Natural killer cell (primary cell): Measurements from ENCODE around the gene BEND7. TPM values are rescaled to one million over a fixed set of nuclear protein-coding genes. Genes with fewer than 3 reads are reported as not detected.

ENCODE experiments used
- ATAC-seq, 3 donors: fragments of 150-1000 bp in 2 of 3; fragments of 200-7000 bp in 1 of 3; cut with Tn5 transposase; 1 replicate in 1 of 3; 2 replicates in 2 of 3; pipeline ENCODE4 v1.10.0; 2021; ENCODE audit warnings: mild to moderate bottlenecking in 2 of 3, moderate library complexity in 2 of 3
- DNase-seq, 2 donors: peaks; one replicate each; pipeline versions ENCODE4 v3.0.0 to v3.0.0-alpha.2; 2013 to 2021; ENCODE audit warnings: mixed read lengths in 1 of 2
- H3K27ac ChIP-seq: one replicate; pipeline ENCODE4 v1.5.1; 2013; ENCODE audit warnings: mild to moderate bottlenecking, low read length
- H3K27me3 ChIP-seq: one replicate; pipeline ENCODE4 v1.6.1; 2013; ENCODE audit warnings: low read length; ENCODE audit not compliant: control insufficient read depth, insufficient read depth
- H3K36me3 ChIP-seq: one replicate; pipeline ENCODE4 v1.6.1; 2013; ENCODE audit warnings: low read length; ENCODE audit not compliant: control insufficient read depth, insufficient read depth
- H3K4me1 ChIP-seq: one replicate; pipeline ENCODE4 v1.6.1; 2013; ENCODE audit warnings: low read length; ENCODE audit not compliant: control insufficient read depth, insufficient read depth
- H3K4me3 ChIP-seq: one replicate; pipeline ENCODE4 v1.5.1; 2013; ENCODE audit warnings: low read length
- H3K9me3 ChIP-seq: one replicate; pipeline ENCODE4 v1.6.1; 2013; ENCODE audit warnings: low read length; ENCODE audit not compliant: control insufficient read depth, insufficient read depth
- H3K27ac Mint-ChIP-seq, 2 donors: one replicate each; pipeline ENCODE4 v1.8.0; 2022; ENCODE audit warnings: mild to moderate bottlenecking in 2 of 2, mixed read lengths in 2 of 2, moderate library complexity in 1 of 2
- H3K27me3 Mint-ChIP-seq, 2 donors: one replicate each; pipeline ENCODE4 v1.8.0; 2022; ENCODE audit warnings: low read depth in 2 of 2, mixed read lengths in 2 of 2
- H3K36me3 Mint-ChIP-seq: one replicate; pipeline ENCODE4 v1.8.0; 2022; ENCODE audit warnings: mixed read lengths
- H3K4me1 Mint-ChIP-seq, 2 donors: one replicate each; pipeline ENCODE4 v1.8.0; 2022; ENCODE audit warnings: mixed read lengths in 2 of 2
- H3K4me3 Mint-ChIP-seq: one replicate; pipeline ENCODE4 v1.8.0; 2022; ENCODE audit warnings: mild to moderate bottlenecking, moderate library complexity, mixed read lengths
- H3K9me3 Mint-ChIP-seq, 2 donors: one replicate each; pipeline ENCODE4 v1.8.0; 2022; ENCODE audit warnings: mixed read lengths in 2 of 2
- WGBS: methylation state at CpG from one replicate; pipeline ENCODE4 v1.1.7; 2013; ENCODE audit warnings: missing lambda C conversion rate; ENCODE audit not compliant: insufficient coverage; 5-methylcytosine and 5-hydroxymethylcytosine counted together
- intact Hi-C: fragments of 100-400 bp; cut with micrococcal nuclease; formaldehyde crosslinking; loops from one replicate; pipeline ENCODE4 v1.14.2; 2022
- total RNA-seq, 4 donors: library from RNA; stranded (reverse); fragments of 120-200 nt in 1 of 4; gene quantifications; one replicate each; pipeline versions ENCODE4 v1.2.3 to v1.2.4, GENCODE V29; 2013 to 2022
- TF ChIP-seq, protein P1 (sequence below): fragments of 200-600 bp; IDR thresholded peaks from one replicate; pipeline ENCODE4 v1.8.0; 2022; ENCODE audit warnings: antibody characterized with exemption

The BEND7 gene
- total RNA-seq, 3 donors from 2014 or later (not counting 1 experiment from before 2014, with no cell fraction given) = 0.38 TPM; not detected in 2

DNA sequence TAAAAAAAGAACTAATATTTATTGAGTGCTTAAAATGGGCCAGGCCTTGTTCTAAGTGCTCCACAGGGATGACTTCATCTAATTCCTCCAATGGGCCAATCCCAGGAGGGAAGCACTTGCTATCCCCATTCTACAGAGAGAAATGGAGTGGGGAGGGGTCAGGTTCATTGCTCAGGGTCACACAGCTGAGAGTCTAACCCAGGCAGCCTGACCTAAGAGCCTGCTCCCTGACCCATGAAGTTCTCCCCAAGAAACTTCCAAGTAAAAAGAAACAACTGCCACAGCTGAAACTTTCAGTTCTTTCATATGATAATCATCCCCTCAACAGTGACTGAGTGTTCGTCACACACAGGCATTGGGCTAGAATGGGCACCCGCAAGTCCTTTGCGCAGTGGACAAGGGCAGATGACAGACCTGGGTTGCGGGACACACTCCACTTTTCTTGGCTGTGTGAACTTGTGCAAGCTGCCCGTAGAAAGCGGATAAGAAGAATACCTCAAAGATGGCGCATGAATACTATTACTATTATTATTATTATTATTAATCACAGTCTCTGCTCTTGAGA, 39.7 kb downstream of the BEND7 start:
- no peak for ATAC-seq
- no peaks in the 10 kb centered on the region for H3K9me3 Mint-ChIP-seq
- intact Hi-C loops = no loop called here

DNA sequence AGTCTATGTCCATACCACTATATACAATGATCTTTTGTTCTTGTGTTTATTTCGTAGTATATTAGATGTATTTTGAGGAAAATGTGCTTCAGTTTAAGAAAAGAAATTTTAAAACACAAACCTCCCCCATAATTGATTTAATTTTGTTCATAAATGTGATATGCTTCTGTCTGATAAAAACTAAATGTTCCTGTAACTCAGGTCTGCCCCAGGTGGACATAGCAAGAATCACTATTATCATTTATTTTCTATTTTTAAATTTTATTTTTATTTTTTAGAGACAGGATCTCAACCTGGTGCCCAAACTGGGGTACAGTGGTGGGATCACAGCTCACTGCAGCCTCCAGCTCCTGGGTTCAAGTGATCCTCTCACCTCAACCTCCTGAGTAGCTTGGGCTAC, 43.2 kb downstream of the BEND7 start:
- intact Hi-C loops = no loop called here
- WGBS = no CpG with 5 or more reads among the region's 1 CpG
- H3K27me3 Mint-ChIP-seq = peaks cover 13 to 14% of the 10 kb centered on the region in 2 donors
- H3K4me3 ChIP-seq = no peak overlapping the region
- no peak overlapping the region for H3K4me3 Mint-ChIP-seq
- H3K27ac ChIP-seq = no peak overlapping the region
- H3K36me3 ChIP-seq = no peaks in the 10 kb centered on the region
- no peak overlapping the region for H3K27ac Mint-ChIP-seq
- H3K36me3 Mint-ChIP-seq = no peaks in the 10 kb centered on the region
- TF ChIP-seq, protein P1, sequence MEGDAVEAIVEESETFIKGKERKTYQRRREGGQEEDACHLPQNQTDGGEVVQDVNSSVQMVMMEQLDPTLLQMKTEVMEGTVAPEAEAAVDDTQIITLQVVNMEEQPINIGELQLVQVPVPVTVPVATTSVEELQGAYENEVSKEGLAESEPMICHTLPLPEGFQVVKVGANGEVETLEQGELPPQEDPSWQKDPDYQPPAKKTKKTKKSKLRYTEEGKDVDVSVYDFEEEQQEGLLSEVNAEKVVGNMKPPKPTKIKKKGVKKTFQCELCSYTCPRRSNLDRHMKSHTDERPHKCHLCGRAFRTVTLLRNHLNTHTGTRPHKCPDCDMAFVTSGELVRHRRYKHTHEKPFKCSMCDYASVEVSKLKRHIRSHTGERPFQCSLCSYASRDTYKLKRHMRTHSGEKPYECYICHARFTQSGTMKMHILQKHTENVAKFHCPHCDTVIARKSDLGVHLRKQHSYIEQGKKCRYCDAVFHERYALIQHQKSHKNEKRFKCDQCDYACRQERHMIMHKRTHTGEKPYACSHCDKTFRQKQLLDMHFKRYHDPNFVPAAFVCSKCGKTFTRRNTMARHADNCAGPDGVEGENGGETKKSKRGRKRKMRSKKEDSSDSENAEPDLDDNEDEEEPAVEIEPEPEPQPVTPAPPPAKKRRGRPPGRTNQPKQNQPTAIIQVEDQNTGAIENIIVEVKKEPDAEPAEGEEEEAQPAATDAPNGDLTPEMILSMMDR = no peak
- H3K4me1 Mint-ChIP-seq = no peaks in the 10 kb centered on the region
- H3K9me3 Mint-ChIP-seq = no peaks in the 10 kb centered on the region
- no peaks in the 10 kb centered on the region for H3K9me3 ChIP-seq
- H3K27me3 ChIP-seq = no peaks in the 10 kb centered on the region
- no peak for ATAC-seq
- no peaks in the 10 kb centered on the region for H3K4me1 ChIP-seq
- DNase-seq = no peak

More for the DNA sequence above, 39.7 kb downstream of the BEND7 start:
- Mint-ChIP-seq H3K4me1 (no peaks in the 10 kb centered on the region), H3K36me3 (no peaks in the 10 kb centered on the region), H3K4me3 (no peak overlapping the region), H3K27me3 (peaks cover 10 to 12% of the 10 kb centered on the region in 2 donors), H3K27ac (no peak overlapping the region)
- H3K27ac ChIP-seq = no peak overlapping the region
- WGBS = 95% methylated on average over 4 of the region's 7 CpGs
- no peaks in the 10 kb centered on the region for H3K36me3 ChIP-seq
- no peak overlapping the region for H3K4me3 ChIP-seq
- DNase-seq = no peak
- no peaks in the 10 kb centered on the region for H3K4me1 ChIP-seq
- H3K27me3 ChIP-seq = no peaks in the 10 kb centered on the region
- TF ChIP-seq, protein P1 = no peak
- H3K9me3 ChIP-seq = no peaks in the 10 kb centered on the region

DNA sequence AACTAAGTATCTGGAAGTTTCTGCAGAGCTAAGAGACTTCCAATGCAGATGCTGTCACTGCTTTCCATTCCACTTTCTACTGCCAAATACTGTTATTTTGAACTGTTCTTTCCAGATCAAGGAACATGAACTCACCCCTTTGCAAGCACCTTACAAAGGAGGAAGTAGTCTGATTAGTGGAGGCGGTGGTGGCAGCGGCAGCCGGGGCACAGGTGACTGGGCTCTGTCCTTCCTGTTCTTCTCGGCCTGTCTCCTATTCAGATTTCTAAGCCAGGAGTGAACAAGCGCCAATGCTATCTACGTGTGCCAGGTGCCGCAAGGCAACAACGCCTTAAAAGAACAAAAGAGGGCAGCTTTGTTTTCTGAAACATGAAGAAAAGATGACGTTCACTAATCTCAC, 44.9 kb downstream of the BEND7 start:
- 38% methylated on average over 9 of the region's 9 CpGs for WGBS
- intact Hi-C loops = no loop called here
- Mint-ChIP-seq H3K36me3 (no peaks in the 10 kb centered on the region), H3K4me1 (no peaks in the 10 kb centered on the region), H3K27ac (no peak overlapping the region), H3K27me3 (peaks cover 13 to 16% of the 10 kb centered on the region in 2 donors), H3K4me3 (no peak overlapping the region), H3K9me3 (no peaks in the 10 kb centered on the region)
- DNase-seq (peak in 1 of 2 donors; percentile 8), ATAC-seq (no peak)
- H3K27ac ChIP-seq = no peak overlapping the region
- H3K36me3 ChIP-seq = no peaks in the 10 kb centered on the region
- H3K9me3 ChIP-seq = no peaks in the 10 kb centered on the region
- TF ChIP-seq, protein P1 = no peak
- H3K27me3 ChIP-seq = no peaks in the 10 kb centered on the region
- H3K4me1 ChIP-seq = no peaks in the 10 kb centered on the region
- H3K4me3 ChIP-seq = no peak overlapping the region

DNA sequence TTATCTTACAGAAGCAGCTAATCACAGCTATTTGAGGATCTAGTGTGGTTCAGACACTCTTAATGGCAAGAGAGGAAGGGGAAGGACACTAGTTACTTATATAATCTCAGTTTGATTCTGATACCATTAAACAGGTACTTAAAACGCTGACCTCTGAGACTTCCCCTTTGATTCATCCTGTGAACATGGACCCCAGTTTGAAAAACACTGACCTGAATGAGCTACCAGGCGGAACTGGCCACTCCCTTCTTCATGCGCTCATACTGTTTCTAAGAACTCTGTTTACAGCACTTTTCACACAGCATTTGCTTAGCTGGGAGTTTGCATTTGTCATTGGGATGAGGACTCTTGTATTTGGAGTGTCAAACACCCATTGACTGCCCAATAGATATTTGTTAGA, 45.7 kb downstream of the BEND7 start:
- H3K9me3 ChIP-seq = no peaks in the 10 kb centered on the region
- Mint-ChIP-seq H3K36me3 (no peaks in the 10 kb centered on the region), H3K4me1 (no peaks in the 10 kb centered on the region), H3K27ac (no peak overlapping the region), H3K27me3 (peaks cover 15 to 16% of the 10 kb centered on the region in 2 donors), H3K9me3 (no peaks in the 10 kb centered on the region), H3K4me3 (no peak overlapping the region)
- intact Hi-C loops = no loop called here
- no peak overlapping the region for H3K27ac ChIP-seq
- WGBS = 76% methylated on average over 3 of the region's 3 CpGs
- TF ChIP-seq, protein P1 = no peak
- no peak overlapping the region for H3K4me3 ChIP-seq
- no peaks in the 10 kb centered on the region for H3K27me3 ChIP-seq
- no peaks in the 10 kb centered on the region for H3K4me1 ChIP-seq
- DNase-seq (no peak), ATAC-seq (no peak)
- H3K36me3 ChIP-seq = no peaks in the 10 kb centered on the region
